GM19468 (cell line): ENCODE measurements around the gene MPC1.
"Not testable (repeated sequence)": the region's sequence is repeated elsewhere in the genome, so short reads cannot be mapped to it uniquely, and the experiment has no call there.

Source experiments
- ATAC-seq: cut with Tn5 transposase; IDR thresholded peaks from one replicate; pipeline ENCODE4 v1.9.1; 2021; ENCODE audit warnings: mild to moderate bottlenecking, moderate library complexity, moderate number of reproducible peaks; ENCODE audit not compliant: unreplicated experiment; ENCODE audit errors: extremely low read depth

The MPC1 gene

DNA sequence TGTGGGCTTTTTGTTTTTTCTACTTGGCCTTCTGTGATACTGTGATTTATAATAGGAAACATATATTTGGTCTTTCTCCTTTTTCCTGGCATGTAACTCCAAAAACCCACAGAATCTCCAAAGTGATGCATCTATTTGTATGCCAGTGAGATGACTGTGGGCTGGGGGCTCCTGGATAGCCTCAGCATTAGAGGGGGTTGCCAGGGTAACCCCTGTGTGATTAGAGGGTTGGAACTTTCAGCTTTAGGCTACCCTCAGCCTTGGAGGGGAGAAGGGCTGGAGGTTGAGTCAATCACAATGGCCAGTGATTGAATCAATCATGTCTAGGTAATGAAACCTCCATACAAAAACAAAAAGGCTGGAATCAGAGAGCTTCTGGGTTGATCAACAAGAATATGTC is 29.8 kb downstream of the MPC1 start:
- no peak for ATAC-seq

DNA sequence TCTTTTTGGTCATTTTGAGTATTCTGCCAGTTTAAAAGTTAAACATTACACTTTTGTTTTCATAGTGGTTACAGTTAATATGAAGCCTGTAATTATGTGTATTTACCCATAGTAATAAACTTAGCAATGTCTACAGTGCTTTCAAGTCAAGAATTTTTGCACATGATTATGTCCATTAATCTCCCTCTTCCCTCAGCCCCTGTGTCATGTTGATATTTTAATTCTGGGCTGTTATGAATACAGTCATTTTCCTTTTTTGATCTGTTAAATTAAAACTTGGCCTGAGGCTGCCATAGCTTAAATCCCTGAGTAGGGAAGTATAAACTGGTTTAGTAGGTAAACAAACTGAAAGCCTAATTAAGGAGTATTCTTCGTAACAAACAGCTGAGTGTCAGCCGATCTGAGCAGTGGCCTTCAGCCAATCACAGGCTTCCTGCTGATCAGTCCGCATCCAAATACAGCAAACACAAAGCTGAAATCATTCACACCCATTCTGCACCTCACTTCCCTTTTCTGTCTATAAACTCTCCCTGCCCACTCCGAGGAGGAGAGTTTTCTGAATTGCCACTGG is 30.9 kb downstream of the MPC1 start:
- peak; percentile 86 for ATAC-seq

DNA sequence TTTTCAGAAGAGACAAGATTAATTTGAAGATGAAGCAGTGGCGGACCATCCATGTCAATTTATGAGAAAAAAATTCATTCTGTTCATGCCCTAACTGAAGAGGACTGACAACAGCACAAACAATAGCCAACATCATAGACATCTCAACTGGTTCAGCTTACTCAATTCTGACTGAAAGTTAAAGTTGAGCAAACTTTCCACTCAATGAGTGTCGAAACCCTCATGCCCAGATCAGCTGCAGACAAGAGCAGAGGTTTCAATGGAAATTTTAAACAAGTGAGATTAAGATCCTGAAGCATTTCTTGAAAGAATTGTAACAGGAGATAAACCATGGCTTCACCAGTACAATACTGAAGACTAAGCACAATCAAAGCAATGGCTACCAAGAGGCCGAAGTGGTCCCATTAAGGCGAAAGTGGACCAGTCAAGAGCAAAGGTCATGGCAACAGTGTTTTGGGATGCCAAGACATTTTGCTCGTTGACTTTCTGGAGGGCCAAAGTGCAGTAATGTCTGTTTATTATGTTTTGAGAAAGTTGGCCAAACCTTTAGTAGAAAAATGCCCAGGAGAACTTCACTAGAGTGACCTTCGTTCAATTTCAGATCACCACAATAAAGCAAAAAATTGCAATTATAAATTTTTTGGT is 34.3 kb downstream of the MPC1 start:
- ATAC-seq: no peak

DNA sequence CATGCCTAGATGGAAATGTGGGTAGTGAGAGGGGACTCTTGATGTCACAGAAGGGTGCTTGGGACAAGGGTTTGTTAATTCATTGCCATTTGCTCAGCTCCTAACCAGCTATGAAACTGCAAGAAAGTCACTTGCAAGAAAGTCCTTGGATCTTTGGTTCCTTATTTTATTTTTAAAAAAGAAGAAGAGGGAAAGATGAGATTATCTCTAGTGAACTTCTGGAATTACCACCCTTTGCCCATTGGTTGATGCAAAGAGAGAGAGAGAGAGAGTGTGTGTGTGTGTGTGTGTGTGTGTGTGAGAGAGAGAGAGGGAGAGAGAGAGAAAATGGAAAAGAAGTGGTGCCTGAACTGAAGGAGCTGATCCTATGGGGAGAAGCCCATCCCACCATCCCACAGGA is 35.8 kb downstream of the MPC1 start:
- ATAC-seq: no peak

DNA sequence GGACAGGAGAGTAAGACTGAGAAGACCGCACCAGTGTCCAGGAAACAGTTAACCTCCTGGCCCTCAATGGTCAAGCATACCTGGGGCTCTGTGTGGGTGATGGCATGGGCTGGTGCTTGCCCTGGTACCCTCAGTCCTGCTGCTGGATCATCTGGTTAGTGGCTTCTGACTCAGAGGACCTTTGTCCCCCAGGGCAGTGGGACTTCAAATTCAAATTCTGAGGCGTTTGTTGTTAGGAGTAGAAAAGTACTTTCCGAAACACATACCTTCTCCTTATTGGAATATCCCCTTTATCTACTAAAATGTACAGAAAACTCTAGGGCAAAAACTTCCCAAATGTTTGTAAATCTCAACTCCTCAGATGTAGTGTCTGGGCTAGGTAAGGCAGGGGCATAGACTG is 36.3 kb downstream of the MPC1 start:
- ATAC-seq: no peak

DNA sequence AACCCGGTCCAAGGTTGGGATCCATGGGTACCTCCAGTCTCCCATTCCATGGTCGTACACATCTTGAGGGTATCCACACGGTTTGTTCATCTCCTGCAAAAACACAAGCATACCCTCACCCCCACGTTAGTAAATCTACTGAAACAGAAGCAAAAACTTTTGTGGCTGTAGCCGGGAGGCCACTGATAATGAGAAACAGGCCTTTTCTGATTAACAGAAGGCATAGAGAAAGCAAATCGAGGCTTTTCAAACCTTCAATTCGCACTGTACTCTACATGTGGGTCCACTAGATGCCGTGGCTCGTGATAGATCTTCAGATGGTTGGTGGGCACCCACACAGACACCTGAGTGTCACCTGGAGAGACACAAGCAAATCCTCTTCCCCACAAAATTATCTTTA is 37.1 kb downstream of the MPC1 start:
- ATAC-seq: not testable (repeated sequence)

DNA sequence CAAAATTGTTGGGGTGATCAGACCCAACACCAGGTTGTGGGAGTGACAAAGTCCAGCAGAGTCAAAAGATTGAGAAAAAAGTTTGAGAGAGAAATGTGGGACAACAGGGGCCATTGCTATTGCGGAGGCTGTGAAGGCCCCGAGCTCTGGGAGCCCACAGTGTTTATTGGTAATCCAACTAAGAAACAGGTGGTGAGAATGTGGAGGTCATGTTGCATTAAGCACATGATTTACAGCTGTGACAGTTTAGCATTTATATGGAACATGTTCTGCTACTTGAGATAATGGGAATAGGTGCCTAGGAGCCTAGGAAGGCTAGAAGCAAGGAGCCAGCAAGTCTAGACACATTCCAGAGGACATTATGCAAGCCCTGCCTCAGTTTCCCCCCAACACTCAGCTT is 37.8 kb downstream of the MPC1 start:
- ATAC-seq: not testable (repeated sequence)

DNA sequence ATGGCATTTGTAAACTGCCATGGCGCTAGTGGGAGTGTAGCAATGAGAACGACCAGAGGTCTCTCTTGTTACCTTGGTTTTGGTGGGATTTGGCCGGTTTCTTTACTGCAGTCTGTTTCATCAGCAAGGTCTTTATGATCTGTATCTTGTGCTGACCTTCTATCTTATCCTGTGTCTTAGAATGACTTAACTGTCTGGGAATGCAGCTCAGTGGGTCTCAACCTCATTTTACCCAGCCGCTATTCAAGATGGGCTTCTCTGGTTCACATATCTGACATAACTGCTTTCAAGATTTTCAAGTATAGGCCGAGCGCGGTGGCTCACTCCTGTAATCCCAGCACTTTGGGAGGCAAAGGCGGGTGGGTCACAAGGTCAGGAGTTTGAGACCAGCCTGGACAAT is 38.5 kb downstream of the MPC1 start:
- ATAC-seq: no peak

DNA sequence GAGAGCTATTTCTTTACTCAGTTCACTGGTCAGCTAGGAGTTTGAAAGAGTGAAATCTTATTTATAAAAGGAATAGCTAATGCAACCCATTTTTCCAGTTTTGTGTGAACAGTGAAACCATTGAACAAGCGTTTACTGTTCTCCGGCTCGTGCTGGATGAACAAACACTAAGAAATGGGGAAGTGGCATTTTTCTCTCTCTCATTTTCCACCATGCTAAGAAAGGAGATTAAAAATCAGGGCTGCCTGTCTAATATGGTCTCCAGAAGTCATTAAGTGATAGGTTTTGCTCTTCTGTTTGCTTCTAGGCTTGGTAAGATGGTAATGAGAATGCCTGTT is 39.6 kb downstream of the MPC1 start:
- ATAC-seq: no peak

DNA sequence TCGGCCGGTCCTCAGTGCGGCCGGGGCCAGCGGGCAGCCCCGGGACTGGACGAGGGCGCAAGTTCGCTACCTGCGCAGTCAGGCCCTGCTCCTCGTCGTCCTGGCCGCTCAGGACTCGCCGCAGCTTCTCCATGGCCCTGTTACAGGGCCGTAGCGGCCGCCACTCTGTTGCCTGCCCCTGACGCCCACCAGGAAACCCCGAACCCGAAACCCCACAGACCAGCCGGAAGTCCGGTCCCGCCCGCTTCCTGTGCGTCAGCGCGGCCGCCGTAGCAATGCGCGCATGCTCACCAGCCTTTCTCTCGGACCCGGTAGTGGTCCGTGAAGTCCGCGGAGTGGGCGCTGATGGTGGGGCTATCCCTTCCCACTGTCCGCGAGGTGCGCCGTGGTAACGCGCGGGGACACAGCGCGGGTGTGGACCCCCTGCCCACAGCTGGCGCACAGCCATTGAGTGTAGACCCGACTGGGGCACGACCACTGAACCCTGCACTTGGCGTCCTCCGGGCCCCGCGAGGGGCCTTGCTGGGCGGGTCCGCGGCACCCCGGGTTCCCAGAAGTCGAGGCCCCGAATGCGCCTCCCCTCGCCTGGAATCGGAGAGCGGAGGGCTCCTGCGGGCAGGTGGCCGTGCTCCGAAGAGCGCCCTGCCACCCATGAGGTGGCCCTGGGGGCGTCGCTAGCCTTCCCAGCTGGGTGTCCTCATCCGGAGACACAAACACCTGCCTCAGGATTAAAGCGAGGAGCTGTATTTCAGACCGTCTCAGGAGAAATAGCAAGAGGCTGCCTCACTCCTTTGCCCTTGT is 40.2 kb downstream of the MPC1 start, which contains the start of gene SFT2D1:
SFT2D1 (minus strand) TSS at position 197 of the 801 bp plus-strand sequence; CDS start at position 133, 64 bp downstream.
- peak; percentile 95 for ATAC-seq

DNA sequence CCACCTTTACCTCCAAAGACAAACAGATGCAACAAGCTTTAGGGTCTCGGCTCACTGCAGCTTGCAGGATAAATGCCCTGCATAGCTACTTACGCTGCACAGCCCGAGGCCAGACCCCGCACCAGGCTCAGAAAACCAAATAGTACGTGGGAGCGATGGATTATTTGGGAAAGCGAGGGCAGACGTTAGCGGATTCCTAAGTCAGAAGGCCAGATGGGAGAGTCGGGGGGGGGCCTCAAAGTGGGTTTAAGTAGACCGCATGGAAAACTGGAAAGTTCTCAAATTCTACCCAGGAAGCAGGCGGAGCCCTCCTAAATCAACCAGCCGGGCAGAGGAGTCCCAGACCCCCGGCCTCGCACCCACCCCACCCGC is 40.8 kb downstream of the MPC1 start:
- no peak for ATAC-seq

DNA sequence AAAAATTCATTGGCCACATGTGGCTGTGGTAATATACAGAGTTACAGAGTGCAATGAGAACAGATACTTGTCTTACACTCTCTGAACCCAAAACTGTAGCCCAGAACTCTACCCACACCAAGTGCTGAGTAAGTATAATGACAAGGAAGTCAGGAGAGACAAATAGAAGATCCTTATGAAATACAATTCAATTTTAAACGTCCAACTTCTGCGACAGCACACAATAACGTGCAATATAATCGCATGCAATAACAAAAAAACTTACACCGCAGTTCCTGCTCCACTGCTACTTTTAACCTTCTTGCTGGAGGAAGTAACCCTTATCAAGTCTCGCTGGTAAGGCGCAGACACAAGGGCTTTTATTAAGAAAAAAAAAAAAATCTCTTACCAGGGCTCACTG is 41.3 kb downstream of the MPC1 start:
- no peak for ATAC-seq

DNA sequence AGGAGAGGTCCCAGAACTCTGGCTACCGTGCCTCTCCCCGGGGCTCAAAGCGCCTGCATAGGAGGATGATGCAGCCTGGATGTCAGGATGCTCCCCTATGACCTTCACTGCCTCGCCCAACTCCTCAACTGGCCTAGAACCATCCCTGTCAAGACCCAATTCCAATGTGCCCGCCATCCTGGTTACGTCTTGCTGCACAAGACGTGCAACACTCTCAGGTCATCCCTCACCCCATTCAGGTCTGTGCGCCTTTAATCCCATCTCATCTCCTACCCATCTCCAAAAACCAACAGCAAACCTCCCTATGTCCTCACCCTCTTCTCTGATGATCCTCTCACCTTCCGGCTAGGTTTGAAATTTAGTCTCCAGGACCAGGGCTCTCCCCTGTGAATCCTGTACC is 43.9 kb downstream of the MPC1 start:
- no peak for ATAC-seq

DNA sequence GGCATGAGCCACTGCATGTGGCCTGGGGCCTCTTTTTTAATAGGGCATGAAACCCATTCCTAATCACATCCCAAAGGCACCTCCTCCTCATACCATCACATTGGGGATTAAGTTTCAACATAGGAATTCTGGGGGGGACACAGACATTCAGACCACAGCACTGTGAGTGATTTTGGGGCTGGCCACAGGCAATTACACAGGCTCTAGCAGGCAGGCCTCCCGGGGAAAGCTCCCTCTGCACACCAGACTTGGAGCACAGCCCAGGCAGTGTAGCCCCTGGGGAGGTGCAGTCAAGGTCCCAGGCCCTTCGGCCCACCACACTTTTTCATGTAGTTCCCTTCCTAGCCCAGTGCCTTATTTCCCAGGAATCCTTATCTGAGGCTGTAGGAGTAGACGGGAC is 45.9 kb downstream of the MPC1 start:
- no peak for ATAC-seq

DNA sequence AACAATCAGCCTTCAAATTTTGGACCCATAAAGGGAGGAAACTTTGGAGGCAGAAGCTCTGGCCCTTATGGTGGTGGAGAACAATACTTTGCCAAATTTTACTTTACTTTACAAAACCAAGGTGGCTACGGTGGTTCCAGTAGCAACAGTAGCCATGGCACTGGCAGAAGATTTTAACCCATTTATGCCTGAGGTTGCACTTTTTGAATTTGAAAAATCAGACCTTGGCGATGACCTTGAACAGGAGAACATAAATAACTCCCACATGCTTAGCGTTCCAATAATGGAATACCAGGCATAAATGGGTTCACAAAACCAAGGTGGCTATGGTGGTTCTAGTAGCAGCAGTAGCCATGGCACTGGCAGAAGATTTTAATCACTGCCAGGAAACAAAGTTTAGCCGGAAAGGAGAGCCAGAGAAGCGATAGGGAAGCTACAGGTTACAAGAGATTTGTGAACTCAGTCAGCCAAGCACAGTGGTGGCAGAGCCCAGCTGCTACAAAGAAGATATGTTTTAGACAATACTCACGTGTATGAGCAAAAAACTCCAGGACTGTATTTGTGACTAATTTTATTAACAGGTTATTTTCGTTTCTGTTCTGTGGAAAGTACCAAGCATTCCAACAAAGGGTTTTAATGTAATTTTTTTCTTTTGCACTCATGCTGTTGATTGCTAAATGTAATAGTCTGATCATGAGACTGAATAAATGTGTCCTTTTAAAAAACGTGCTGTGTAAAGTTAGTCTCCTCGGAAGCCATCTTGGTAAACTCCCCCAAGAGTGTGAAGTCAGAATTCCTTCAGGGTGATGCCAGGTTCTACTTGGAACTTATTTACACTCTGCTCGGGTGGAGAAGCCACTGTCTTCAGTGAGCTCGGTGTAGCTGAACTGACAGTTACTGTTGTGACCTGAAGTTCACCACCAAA is 47.1 kb downstream of the MPC1 start:
- peak; percentile 41 for ATAC-seq

DNA sequence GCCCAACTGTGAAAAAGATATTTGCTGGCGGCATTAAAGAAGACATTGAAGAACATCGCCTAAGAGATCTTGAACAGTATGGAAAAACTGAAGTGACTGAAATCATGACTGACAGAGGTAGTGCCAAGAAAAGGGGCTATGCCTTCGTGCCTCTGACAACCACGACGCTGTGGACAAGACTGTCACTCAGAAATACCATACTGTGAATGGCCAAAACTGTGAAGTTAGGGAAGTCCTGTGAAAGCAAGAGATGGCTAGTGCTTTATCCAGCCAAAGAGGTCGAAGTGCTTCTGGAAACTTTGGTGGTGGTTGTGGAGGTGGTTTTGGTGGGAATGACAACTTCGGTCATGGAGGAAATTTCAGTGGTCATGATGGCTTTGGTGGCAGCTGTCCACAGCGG is 47.9 kb downstream of the MPC1 start:
- no peak for ATAC-seq

DNA sequence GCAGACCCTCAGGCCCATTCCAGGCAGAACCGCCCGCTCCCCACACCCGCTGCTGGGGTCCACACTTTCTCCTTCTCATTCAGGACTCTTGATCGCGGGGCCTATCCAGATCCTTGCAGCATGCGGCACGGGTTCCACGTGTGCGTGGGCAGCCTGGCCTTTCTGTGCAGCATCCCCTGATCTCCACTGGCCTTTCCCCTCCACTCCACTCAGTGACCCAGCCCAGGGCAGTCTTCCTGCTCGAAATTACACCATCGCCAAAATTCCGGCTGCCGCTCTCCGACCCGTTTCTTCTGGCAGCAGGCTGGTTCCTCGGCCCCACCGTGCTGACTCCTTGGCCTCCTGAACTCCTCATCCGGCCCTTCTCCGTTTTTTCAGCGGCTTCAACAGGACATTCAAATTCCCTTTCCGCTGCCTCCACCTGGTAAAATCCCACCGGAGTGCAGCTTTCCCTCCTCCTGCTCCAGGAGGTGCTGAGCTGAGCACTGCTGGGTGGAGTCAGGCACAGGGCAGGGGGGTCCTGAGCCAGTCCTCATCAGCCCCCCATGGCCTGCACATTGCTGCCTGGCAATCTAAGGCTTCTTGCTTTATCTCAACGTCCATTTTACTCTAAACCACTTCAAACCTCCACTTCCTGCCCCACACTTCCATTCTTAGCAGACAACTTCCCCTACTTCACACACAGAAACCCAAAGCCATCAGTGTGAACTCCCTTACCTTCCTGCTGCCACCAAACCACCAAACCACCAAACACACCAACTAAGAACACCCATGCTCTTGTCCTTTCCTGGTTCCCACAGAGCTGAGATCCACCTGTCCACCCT is 49.4 kb downstream of the MPC1 start:
- ATAC-seq: no peak

DNA sequence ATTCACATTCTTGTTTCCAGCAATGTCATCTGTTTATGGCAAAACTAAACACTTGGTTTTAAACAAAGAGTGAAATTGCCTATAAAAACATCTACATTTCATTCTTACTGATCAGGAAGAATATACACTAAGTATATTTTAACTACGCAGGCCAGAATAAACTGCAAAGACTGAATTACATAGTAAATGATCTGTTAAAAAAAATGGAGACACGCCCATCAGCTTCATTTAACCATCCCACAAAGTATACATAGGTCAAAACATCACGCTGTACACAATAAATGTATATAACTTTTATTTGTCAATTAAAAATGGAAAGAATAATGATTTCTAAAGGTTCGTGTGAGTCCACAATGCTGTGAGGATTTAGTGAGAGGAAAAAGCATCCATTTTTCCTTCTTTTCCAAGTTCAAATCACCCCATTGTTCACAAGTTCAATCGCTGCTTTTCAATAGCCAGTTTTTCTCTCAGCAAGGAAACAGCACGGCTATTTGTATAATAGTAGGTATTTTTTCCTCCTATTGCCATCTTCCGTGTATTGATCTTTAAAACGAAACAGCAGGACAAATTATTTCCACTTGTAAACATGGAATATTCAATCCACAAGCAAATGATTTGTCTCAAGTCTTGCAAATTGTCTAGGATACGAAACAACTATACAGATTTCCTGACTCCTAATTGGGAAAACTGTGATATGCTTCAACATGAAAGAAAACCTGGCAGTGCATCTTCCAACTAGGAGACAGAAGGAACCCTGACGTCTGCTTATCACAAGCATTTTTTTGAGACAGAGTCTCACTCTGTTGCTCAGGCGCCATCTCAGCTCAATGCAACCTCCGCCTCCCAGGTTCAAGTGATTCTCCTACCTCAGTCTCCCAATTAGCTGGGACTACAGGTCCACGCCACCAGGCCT is 51.0 kb downstream of the MPC1 start:
- ATAC-seq: no peak

DNA sequence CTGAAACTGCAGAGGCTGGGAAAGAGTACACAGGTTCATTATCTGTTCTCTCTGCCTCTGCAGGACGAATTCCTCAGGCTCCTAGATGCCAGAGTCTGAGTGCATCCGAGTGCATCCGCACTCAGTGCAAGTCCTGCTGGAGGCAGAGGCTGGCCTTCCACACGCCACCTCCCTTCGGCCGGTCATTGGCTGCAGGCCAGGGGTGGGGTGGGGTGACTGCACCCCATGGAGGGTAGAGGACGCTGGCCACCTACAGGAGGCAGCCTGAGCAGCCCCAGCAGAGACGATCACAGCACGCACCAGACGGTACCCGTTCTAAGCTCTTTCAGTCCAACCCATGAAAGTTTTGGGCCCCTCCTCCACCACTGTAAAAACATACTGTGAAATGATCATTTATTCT is 52.1 kb downstream of the MPC1 start:
- ATAC-seq: no peak
